Stimulated activated CD4-positive, alpha-beta T cell treated with anti-CD3 and anti-CD28 coated beads, Interleukin-1b, Interleukin-23, amount 100 ng/mL, for 24 hours (primary cell): ENCODE data around the gene ATP10A.

Experiments used
- DNase-seq, 4 experiments: peaks; one replicate each; pipeline ENCODE4 v3.0.0-alpha.2; 2020; ENCODE audit warnings: low read depth in 4 of 4, low spot score in 1 of 4

The ATP10A gene, protein sequence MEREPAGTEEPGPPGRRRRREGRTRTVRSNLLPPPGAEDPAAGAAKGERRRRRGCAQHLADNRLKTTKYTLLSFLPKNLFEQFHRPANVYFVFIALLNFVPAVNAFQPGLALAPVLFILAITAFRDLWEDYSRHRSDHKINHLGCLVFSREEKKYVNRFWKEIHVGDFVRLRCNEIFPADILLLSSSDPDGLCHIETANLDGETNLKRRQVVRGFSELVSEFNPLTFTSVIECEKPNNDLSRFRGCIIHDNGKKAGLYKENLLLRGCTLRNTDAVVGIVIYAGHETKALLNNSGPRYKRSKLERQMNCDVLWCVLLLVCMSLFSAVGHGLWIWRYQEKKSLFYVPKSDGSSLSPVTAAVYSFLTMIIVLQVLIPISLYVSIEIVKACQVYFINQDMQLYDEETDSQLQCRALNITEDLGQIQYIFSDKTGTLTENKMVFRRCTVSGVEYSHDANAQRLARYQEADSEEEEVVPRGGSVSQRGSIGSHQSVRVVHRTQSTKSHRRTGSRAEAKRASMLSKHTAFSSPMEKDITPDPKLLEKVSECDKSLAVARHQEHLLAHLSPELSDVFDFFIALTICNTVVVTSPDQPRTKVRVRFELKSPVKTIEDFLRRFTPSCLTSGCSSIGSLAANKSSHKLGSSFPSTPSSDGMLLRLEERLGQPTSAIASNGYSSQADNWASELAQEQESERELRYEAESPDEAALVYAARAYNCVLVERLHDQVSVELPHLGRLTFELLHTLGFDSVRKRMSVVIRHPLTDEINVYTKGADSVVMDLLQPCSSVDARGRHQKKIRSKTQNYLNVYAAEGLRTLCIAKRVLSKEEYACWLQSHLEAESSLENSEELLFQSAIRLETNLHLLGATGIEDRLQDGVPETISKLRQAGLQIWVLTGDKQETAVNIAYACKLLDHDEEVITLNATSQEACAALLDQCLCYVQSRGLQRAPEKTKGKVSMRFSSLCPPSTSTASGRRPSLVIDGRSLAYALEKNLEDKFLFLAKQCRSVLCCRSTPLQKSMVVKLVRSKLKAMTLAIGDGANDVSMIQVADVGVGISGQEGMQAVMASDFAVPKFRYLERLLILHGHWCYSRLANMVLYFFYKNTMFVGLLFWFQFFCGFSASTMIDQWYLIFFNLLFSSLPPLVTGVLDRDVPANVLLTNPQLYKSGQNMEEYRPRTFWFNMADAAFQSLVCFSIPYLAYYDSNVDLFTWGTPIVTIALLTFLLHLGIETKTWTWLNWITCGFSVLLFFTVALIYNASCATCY (N-terminal part only)

DNA sequence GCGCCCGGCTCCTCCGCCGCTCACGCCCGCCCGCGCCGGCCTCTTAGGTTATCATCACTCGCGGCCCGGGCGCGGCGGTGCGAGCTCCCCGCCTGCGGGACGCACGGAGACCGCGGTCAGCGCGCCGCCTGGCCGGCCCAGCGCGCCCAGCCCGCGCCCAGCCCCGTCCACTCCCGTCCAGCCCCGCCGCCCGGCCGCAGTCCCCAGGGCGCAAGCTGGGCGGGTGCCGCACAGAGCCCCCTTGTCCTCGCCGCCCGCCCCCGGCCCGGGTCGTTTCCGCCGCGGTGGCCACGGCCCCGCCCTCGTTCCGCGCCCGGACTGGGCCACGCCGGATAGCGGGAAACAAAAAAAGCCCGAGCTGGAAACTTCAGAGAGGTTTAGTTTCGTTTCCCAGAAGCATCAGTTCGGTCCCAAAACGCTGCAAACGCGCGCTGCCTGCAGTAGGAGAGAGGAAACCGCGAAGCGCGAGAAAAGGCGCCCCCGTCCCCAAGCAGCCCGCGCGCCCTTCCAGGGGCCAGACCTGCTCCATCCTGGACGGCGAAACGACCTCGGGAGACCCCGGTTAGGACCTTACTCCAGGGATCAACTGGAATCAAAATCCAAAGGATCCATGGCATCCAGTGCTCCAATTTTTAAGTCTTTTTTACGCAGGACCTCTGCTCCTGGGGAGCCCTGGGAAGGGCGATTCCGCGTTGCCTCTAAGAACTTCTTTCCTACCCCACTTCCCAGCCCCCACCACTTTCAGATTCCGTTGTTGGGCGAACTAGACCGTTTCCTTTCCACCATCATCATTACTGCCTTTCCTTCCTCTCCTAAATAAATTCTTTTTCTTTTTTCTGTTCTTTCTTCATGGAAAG is at the start of gene ATP10A:
TSS of gene ATP10A (minus strand) at position 217 of the 857 bp plus-strand sequence. CDS start 231 bp downstream, outside the sequence.
- no peak for DNase-seq

- no peak for DNase-seq
These were observed 48.9 kb upstream of the ATP10A start for GRCh38 chr15:25912035-25912434.

DNA sequence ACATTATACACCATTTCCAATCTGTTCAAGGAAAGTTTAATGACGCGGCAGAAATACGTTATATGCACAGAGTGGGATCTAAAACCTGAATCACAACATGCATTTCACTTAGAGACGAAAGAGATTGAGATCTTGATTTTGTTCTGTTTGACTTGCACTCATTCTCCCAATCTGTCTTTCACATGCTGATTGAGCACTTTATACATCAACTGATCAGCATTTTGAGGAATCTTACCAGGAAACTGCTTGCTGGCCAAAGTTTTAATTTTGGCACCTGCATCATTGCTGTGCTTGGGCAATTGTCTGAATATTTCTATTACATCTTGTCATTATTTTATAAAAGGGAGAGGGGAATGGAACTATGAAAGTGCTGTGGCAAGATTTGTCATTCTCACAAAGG is 47.7 kb upstream of the ATP10A start:
- DNase-seq, result no peak

GRCh38 chr15:25909806-25910205 is 46.7 kb upstream of the ATP10A start:
- no peak for DNase-seq

DNA sequence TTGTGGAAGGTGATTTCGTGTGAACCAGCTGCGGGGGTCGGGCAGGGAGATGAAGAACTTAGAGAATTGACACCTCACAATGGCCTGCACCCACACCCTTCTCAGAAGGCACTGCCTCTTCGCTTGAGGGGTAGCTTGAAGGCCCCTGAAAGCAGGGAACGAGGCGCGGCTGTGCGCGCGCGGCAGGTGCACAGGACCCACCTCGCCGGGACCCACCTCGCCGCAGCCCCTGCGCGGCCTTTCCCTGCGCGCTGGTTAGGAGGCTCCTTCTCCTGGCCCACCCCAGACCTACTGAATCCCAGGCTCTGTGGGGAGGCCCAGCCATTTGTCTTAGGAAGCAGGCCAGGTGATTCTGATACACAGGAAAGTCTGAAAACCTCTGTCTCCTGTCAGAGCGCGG is 46.2 kb upstream of the ATP10A start:
- no peak for DNase-seq

GRCh38 chr15:25905140-25905539 is 42.0 kb upstream of the ATP10A start:
- peak in 1 of 4 experiments; percentile 9 for DNase-seq

DNA sequence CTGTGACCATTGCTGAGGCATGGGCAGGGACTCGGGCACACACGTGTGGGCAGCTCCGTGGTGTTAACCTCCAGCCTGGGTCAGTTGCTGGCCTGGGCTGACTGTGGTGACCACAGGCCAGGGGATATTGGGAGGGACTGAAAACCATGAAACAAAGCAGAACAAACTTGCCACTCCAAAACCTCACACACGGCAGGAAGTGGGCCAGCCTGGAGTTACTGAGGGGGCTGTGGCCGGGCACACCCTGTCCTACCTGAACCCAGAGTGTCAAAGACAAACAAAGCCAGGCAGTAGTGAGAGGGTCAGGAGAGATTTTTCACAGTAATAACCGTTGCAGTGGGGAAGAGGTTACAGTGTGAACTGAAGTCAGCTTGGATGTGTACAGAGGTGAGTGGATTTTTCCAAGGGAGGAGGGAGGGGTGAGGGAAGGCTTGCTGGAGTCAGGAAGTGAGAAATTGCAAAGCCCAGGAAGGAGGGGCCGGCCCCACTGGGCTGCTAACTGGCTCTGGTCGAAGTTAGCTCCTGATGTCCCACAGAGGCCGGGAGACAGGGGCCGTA is 40.0 kb upstream of the ATP10A start:
- DNase-seq, result no peak

DNA sequence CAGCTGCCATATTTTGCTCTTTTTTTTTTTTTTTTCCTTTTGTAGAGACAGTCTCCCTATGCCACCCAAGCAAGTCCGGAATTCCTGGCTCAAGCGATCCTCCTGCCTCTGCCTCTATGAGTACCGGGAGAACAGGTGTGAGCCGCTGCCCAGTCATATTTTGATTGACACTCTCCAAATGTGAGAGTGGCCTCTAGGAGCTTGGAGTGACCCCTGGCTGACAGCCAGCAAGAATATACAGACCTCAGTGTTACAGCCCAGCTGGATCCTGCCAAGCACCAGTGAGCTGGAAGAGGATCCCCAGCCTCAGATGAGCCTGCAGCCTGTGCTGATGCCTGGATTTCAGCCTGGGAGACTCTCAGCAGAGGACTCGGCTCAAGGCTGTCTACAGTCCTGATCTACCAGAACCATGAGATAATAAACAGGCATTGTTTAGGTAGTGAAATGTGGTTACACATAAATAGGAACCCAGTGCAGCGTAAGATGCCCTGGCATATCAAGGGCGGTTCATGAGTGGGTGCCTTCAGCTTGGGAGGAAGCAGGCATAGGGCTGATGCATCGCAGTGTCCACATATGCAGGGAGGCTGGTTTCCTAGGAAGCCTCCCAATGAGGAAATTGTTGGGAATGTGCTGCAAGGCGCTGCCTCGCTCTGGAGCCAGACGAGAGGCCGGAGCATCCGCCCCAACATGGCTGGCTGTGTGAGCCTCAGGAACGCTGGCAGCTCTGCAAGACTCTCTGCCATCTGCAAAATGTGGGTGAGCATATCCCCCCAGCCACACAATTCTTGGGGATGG is 38.9 kb upstream of the ATP10A start:
- no peak for DNase-seq

DNA sequence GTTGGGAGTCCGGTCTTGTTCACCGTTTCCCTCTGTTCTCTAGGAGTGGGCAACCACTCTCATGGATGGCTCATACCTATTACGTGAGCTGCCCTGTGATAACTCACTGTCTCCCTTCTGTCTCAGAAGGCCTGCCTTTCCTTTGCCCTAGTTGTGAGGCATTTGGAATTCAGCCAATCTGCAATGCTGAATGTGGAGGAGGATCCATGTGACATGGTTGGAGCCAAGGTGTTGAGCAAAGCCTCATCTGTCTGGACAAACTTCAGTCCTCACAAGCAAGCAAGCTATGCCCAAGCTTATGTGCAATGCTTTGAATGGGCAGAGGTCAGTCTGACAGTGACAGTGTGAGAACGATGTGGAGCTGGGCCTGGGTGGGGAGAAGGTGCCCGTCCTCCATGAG is 37.8 kb upstream of the ATP10A start:
- no peak for DNase-seq

GRCh38 chr15:25900431-25900830 is 37.3 kb upstream of the ATP10A start:
- no peak for DNase-seq

DNA sequence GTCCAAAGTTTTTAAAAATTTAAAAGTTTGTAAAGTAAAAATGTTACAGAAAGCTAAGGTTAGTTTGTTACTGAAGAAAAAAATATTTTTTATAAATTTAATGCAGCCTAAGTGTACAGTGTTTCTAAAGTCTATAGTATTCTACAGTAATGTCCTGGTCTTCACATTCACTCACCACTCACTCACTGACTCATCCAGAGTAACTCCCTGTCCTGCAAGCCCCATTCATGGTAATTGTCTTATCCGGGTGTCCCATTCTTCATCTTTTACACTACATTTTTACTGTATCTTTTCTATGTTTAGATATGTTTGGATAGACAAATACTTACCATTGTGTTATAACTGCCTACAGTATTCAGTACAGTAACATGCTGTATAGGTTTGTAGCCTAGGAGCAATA is 36.7 kb upstream of the ATP10A start:
- no peak for DNase-seq

DNA sequence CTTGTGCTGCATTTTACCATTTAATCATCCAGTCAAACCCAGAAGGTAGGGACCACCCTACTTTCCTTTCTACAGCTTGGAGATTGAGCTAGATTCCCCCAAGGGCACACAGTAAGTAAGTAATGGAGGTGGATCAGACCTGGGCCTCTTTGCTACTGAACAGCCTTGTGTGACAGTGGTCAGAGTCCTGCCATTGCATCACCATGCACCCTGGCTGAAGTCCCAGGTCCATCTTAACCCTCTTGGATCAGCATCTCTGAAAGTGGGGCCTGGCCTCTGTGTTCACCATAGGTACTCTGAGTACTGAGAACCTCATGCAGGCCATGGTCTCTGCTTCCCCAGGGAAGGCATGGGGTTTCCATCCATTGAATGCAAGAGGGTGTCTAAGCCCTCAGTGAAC is 34.5 kb upstream of the ATP10A start:
- DNase-seq, result no peak

GRCh38 chr15:25894371-25894902 is 31.3 kb upstream of the ATP10A start:
- DNase-seq, result no peak

- no peak for DNase-seq
These were observed 30.5 kb upstream of the ATP10A start for GRCh38 chr15:25893596-25893995.

DNA sequence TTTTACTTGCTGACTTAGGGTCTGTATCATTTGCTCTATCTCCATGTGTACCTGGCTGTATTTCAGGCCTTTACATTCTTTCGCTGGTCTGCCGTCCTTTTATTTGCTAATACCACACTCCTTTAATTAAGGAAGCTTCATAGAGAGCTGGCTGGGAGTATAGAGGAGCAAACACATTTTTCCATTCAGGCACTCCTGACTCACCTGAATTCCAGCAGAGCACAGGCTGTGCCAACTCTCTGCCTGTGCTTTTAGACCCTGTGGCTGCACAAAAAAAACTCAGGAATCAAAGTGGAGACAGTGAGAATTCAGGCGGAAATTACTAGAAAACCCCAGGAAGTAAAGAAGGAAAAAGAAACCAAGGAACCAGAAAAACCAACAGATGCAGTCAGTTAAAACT is 29.0 kb upstream of the ATP10A start:
- DNase-seq, result no peak

GRCh38 chr15:25891081-25891480 is 28.0 kb upstream of the ATP10A start:
- DNase-seq, result no peak

DNA sequence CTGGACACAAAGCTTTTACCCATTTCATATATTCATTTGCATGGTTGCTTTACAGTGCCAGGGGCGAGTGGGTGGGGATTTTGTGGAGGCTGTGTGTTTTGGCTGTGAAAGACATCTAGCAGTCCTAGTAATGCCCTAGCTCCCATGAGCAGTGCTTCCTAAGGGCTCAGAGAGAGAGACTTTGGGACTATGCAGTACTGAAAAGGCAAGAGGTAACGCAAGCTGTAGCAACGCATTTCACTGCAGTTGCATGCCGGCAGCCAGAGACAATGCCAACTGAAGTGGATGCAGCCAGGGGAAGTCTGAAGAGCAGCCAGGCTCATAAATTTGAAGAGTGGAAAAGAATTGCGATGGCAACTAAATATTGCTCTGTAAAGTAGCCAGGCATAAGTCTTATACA is 27.4 kb upstream of the ATP10A start:
- DNase-seq, result no peak

DNA sequence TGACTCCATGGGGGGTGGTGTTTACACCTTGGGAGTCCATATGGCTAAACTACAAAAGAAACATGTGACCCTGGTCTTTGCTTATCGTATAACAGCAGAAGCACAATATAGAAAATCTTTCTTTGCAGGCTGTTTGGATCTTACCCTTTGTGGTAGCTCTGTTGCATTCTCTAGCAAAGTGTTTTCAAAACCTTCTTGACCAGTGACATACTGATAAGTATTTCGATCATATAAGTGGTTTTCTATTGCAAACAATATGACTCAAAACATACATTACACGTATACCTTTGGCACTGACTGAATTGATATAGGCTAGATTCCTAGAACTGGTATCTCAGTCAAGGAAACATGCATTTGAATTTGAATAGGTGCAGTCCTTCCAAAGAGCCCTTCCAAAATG is 24.7 kb upstream of the ATP10A start:
- no peak for DNase-seq

DNA sequence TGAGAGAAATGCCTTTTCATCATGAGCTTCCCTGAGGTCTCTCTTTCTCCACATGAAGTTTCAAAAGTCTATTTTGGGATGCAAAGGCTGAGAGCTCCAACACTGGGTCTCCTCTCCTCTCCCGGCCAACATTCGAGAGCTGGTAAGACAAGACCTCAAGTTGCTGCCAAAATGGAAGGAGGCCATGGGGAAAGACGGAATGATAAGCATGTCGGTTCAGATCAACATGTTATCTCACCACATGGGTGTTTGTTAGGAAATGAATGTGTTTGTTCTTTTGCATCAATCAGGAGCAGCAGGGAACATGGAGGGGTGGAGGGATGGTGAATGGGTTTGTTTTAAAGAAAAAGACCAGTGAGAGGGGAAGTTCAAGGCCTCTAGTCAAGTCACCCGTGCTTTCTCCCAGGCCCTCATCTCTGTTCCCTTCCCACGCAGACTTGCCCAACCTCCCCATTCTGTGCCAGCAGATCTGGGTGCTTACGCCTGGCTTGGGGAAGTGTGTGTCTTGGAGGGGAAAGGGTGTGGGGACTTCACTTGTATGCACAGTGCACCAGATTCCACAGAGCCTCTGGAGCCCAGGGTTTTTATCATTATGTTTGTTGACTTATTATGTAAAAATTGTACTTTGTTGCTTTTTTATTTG is 23.5 kb upstream of the ATP10A start:
- no peak for DNase-seq
